Measurements from ENCODE around the gene PAF1. TPM values are rescaled to one million over a fixed set of nuclear protein-coding genes. Genes with fewer than 3 reads are reported as not detected.

The PAF1 gene
- total RNA-seq, 4 donors from 2014 or later = 21.8 to 65.6 (median 33.7) TPM

GRCh38 chr19:39428283-39429112, 37.6 kb upstream of the PAF1 start:
- intact Hi-C loops (cut with DNase I; ENCODE audit: low total_unique reads) = no loop called here
- no peak overlapping the region for H3K4me3 ChIP-seq
- peaks cover 6 to 8% of the 10 kb centered on the region in 2 donors for H3K4me1 ChIP-seq
- H3K27ac ChIP-seq = peak overlapping the region; percentile 74
- TF ChIP-seq POLR2A (IDR thresholded peaks at IDR 0.05) (no peak), CTCF (IDR thresholded peaks at IDR 0.05) (no peak)
- no peaks in the 10 kb centered on the region for H3K27me3 ChIP-seq
- H3K9me3 ChIP-seq = no peaks in the 10 kb centered on the region
- no peaks in the 10 kb centered on the region for H3K36me3 ChIP-seq
- DNase-seq = peak; percentile 67 to 82

- intact Hi-C loops (cut with DNase I; ENCODE audit: low total_unique reads) = no loop called here
- Histone ChIP-seq H3K36me3 (no peaks in the 10 kb centered on the region), H3K4me3 (no peak overlapping the region), H3K27ac (peak overlapping the region in 1 of 2 donors; percentile 74), H3K9me3 (no peaks in the 10 kb centered on the region), H3K4me1 (peaks cover 6 to 8% of the 10 kb centered on the region in 2 donors), H3K27me3 (no peaks in the 10 kb centered on the region)
- TF ChIP-seq CTCF (IDR thresholded peaks at IDR 0.05) (no peak), POLR2A (IDR thresholded peaks at IDR 0.05) (no peak)
- no peak for DNase-seq
These were observed 36.8 kb upstream of the PAF1 start for GRCh38 chr19:39427707-39428106.

- intact Hi-C loops (cut with DNase I; ENCODE audit: low total_unique reads) = no loop called here
- no peak for TF ChIP-seq POLR2A (IDR thresholded peaks at IDR 0.05)
- no peak for TF ChIP-seq CTCF (IDR thresholded peaks at IDR 0.05)
- Histone ChIP-seq H3K4me1 (peaks cover 6 to 8% of the 10 kb centered on the region in 2 donors), H3K9me3 (no peaks in the 10 kb centered on the region), H3K4me3 (no peak overlapping the region), H3K27me3 (no peaks in the 10 kb centered on the region), H3K36me3 (no peaks in the 10 kb centered on the region), H3K27ac (no peak overlapping the region)
- no peak for DNase-seq
These were observed 35.3 kb upstream of the PAF1 start for GRCh38 chr19:39426170-39426569.

GRCh38 chr19:39425744-39426143, 34.8 kb upstream of the PAF1 start:
- Histone ChIP-seq H3K36me3 (no peaks in the 10 kb centered on the region), H3K4me3 (no peak overlapping the region), H3K4me1 (peaks cover 6 to 8% of the 10 kb centered on the region in 2 donors), H3K27me3 (no peaks in the 10 kb centered on the region), H3K27ac (no peak overlapping the region), H3K9me3 (no peaks in the 10 kb centered on the region)
- intact Hi-C loops (cut with DNase I; ENCODE audit: low total_unique reads) = no loop called here
- TF ChIP-seq CTCF (IDR thresholded peaks at IDR 0.05) (no peak), POLR2A (IDR thresholded peaks at IDR 0.05) (no peak)
- no peak for DNase-seq

- no peak for DNase-seq
- H3K9me3 ChIP-seq = no peaks in the 10 kb centered on the region
- no peaks in the 10 kb centered on the region for H3K36me3 ChIP-seq
- intact Hi-C loops (cut with DNase I; ENCODE audit: low total_unique reads) = no loop called here
- peaks cover 6 to 8% of the 10 kb centered on the region in 2 donors for H3K4me1 ChIP-seq
- no peak overlapping the region for H3K27ac ChIP-seq
- no peak for TF ChIP-seq CTCF (IDR thresholded peaks at IDR 0.05)
- TF ChIP-seq POLR2A (IDR thresholded peaks at IDR 0.05) = no peak
- H3K4me3 ChIP-seq = no peak overlapping the region
- no peaks in the 10 kb centered on the region for H3K27me3 ChIP-seq
These were observed 34.0 kb upstream of the PAF1 start for GRCh38 chr19:39424934-39425333.

All from uterus (tissue), 4 donors.